SKM-1 treated with dmso at 0.1 percent for 144 hours (cell line): ENCODE data around the gene TEX22.

Source experiments
- DNase-seq: peaks from one replicate; lab custom pipeline; 2025; ENCODE audit not compliant: unreplicated experiment; lab: John Stamatoyannopoulos, UW

TEX22 gene

GRCh38 chr14:105420101-105420973 is 22.0 kb downstream of the TEX22 start:
- DNase-seq, result no peak

DNA sequence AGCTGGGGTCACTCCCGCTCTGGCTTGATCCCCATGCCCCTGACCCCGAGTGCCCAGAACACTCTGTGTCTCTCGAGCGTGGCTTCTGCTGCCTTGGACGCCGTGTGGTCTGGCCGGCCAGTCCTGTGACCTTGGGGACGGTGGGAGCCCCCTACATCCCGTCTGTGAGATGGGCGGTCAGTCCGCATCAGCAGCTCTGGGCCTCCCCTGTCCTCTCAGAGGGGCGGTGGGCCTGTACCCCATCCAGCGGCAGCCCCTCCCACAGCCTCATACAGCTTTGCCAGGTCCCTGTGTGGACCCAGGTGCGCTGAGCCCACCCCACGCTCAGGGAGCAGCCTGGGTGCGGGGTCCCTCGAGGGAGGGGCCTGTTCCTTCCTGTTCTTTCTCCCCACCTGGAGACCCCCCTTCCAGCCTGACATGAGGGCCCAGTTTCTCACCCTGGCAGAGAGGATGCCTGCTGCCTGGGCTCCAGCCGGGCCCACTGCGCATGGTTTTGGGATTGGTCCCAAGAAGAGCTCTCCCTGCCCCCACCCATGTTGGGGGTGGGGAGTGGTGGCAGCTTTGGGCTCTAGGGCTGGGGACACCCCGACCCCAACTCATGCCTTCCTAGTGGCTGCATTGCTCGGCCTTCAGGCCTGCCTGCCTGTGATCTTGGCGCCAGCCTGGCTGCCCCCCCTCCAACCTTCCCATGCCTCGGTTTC is 22.8 kb downstream of the TEX22 start:
- no peak for DNase-seq

DNA sequence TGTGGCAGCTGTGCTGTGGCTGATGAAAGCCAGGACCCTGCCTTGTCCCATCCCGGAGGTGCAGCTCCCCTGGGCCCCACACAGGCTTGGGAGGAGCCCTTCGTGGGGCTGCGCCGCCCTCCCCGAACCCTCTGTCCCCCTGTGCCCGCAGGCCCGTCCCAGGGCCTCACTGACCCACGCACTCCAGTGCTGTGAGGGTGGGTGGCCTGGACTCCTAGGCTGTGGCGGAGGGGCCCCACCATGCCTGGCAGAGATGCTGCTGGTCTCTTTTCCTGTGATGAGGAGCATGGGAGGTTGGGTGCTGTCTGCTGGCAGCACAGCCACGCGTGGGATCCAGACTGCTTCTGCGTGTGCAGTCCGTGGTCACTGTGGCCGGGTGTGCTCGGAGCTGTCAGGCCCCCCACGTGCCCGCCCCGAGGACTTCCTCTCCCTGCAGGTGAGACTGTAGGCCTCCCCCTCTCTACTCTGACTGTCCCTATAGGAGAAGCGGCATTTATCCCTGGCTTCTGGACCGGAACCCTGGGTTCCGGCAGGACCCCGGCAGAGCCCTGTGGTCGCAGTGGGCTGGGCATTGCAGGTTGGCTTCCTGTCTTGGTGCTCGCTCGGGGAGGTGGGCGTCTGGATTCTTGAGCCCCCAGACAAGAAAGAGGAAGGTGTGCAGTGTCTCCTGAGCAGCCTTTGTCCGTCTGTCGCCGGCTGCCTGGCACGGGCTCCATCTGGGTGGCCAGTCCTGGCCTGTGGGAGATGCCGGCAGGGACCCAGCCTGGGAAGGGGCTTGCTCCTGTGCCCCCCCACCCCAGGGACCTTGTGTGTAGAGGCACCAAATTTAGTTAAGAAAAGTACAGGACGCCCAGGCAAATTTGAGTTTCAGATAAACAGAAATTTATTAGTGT is 23.6 kb downstream of the TEX22 start:
- DNase-seq, result no peak

DNA sequence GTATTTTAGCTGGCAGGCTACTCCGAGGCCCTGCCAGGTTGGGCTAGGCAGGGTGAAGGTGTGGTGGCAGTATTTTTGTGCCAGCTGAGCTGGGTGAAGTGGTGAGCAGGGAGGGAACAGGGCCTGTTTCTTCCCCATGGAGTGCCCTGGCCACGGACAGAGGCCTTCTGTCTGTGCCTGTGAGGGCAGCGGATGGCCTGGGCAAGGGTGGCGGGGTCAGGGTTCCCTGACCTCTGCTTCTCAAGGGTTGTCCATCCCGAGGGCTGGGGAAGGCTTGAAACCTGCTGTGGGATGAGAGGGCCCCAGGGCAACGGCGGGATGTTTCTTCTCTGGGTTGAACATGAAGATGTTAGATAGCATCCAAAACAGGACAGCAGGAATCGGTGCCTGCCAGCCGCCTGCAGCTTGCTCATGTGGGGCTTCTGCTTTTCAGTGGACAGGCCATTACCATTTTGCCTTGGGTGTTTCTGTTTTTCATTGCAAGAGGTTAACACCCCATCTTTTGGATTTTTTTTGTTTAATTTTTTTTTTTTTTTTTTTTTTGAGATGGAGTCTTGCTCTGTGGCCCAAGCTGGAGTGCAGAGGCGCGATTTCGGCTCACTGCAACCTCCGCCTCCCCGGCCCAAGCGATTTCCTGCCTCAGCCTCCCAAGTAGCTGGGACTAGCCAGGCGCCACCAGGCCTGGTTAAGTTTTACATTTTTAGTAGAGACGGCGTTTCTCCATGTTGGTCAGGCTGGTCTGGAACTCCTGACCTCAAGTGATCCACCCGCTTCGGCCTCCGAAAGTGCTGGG is 24.6 kb downstream of the TEX22 start:
- no peak for DNase-seq

- no peak for DNase-seq
Measured at GRCh38 chr14:105423488-105424195, 25.3 kb downstream of the TEX22 start.

DNA sequence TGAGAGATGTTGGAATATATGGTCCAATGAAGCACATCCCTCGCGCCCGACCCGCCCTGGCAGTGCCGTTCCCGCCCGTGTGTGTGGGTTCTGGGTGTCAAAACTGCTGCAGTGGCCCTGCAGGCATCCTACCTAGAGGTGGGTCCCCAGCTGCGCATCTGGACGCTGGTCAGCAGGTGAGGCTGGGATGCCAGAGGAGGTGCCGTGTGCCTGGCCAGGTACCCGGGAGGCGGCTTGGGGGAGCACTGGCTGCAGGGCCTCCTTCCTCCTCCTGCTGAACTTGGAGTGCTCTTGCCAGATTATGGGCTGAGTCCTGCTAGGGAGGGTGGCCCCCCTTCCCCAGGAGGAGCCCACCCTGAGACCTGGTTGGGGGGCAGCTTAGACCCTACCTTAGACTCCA is 26.5 kb downstream of the TEX22 start:
- no peak for DNase-seq

GRCh38 chr14:105425823-105426247 is 27.5 kb downstream of the TEX22 start:
- DNase-seq, result no peak

DNA sequence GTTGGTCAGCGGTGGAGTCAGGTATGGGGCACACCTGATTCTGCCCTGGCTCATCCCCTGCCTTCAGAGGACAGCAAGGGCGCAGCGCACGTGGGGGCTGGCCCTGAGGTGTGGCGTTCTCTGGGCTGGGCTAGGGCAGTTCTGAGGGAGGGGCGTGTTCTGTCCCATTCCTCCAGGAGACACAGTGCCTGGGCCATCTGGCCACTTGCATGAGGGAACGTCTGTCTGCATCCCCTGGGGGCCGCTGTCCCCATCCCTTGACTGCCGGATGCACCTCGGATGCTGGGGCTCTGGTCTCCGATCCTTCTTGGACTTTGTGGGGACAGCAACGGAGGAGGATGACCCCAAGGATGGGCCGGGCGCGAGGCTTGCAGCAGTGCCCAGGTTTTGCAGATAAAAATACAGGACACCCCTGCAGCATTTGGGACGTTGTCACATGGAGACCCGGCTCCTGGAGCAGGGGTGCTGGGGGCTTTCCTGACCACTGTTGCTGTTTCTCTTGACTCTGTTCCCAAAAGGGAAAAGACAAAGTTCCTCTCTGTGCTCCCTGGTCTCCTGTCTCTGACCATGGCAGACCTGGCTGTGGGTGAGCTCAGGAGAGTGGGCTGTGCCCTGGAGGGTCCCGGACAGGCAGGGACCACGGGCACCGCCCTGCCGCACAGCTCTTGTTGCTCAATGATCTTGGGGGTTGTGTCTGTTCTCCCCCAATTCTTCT is 28.2 kb downstream of the TEX22 start:
- no peak for DNase-seq

DNA sequence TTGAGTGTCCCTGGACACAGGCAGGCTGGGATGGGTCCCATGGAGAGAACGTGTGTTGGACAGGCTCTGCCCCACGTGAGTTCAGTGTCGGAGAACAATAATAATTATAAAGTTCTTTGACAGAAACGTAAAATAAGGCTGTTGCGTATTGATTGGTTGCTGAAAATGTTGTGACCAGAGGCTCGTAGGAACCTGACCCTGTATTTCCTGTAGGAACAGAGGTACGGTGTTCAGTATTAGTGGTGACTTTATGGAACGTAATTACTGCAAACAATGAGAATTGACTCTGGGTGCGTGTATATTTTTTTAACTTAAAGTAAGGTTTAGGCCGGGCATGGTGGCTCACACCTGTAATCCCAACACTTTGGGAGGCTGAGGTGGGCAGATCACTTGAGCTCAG is 29.1 kb downstream of the TEX22 start:
- DNase-seq, result no peak

DNA sequence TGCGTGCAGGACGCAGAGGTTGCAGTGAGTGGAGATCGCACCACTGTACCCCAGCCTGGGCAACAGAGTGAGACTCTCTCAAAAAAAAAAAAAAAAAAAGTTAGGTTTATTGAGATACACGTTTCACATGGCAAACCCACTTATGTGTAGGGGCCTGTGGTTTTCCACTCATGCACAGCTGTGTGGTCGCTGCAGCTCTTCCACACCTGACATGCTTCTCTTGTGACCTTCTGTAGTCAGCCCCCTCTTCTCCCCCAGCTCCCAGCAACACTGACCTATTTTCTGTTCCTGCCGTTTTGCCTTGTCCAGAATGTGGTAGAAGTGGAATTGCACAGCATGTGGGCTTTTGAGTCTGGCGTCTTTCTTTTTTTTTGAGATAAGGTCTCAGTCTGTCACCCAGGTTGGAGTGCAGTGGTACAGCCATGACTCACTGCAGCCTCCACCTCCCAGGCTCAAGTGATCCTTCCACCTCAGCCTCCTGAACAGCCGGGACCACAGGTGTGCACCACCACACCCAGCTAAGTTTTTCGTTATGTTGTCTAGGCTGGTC is 29.7 kb downstream of the TEX22 start:
- DNase-seq, result no peak

GRCh38 chr14:105430042-105430441 is 31.7 kb downstream of the TEX22 start:
- DNase-seq, result no peak

DNA sequence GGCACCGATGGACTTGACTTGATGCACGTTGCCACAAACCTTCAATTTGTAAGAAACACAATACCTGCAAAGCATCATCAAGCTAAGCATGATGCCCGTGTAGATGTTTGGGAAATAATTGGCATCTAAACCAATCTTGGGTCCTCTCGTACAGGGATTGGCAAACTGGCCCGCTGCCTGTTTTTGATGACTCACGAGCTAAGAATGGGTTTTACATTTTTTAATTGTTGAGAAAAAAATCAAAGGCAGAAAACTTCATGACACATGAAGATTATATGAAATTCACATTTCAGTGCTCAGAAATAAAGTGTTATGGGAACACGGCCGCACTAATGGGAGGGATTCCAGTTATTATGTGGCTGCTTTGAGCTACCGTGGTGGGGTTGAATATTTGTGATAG is 32.2 kb downstream of the TEX22 start:
- DNase-seq, result no peak

GRCh38 chr14:105431256-105431655 is 32.9 kb downstream of the TEX22 start:
- no peak for DNase-seq

DNA sequence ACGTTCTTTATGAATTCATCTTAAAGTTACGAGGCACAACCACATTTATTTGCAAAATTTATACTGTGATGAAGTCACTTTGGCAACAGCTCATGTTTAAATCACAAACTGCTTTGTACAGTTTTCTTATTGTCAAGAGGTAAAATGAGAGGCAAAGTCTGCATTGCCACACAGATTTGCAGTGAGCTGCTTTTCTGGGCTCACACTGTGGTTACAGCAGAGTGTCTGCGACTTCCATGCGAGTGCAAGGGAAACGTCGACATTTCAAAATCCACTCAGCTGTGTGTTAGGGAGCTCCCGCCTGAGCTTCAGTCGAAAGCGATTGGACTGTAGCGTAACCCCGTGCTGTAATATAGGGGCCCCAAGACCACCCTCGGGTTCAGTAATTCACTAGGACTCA is 34.3 kb downstream of the TEX22 start:
- no peak for DNase-seq

DNA sequence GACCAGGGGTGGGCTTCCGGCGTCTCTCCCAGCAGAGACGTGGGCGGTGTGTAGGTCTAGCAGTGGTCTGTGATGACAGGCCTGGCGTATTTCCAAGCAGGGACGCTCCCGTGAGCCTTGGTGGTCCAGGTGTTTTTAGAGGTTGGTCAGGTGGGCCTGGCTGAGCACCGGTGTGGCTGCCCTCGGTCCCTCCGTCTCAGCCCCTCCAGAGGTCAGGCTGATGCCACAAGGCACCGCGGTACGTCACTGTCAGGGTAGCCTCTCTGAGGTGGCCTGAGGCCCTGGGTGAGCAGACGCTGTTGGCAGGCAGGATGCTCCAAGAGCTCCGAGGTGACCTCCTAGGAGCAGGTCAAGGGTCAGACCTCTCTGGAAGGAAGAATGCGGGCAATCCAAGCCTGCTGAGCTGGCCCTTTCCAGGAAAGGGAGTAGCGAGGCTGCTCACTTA is 34.8 kb downstream of the TEX22 start:
- no peak for DNase-seq

- DNase-seq, result no peak
Measured at GRCh38 chr14:105436402-105436801, 38.1 kb downstream of the TEX22 start.

- DNase-seq, result no peak
Measured at GRCh38 chr14:105436891-105437722, 38.8 kb downstream of the TEX22 start.
